ENCODE data around the gene DDX6. TPM values are rescaled to one million over a fixed set of nuclear protein-coding genes. Genes with fewer than 3 reads are reported as not detected.
"Not testable (repeated sequence)": the region's sequence is repeated elsewhere in the genome, so short reads cannot be mapped to it uniquely, and the experiment has no call there.

Gene DDX6
- polyA plus RNA-seq, 1 donor from 2014 or later: 76.1 TPM

DNA sequence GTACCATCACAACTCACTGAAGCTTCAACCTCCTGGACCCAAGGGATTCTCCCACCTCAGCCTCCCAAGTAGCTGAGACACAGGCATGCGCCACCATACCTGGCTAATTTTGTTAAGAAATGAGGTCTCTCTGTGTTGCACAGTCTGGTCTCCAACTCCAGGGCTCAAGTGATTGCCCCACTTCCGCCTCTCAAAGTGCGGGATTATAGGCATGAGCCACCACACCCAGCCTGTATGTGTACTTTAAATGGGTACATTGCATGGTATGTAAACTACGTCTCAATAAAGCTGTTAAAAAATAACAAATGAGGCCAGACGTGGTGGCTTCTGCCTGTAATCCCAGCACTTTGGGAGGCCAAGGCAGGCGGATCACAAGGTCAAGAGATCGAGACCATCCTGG, 36.2 kb upstream of the DDX6 start:
- TF ChIP-seq RAD21 (conservative IDR thresholded peaks at IDR 0.05): no peak
- no peak for TF ChIP-seq TAF1 (IDR thresholded peaks at IDR 0.05; ENCODE audit: low read depth)
- TF ChIP-seq SMC3 (conservative IDR thresholded peaks at IDR 0.05; ENCODE audit: poor library complexity): no peak
- no peak for TF ChIP-seq POLR2AphosphoS5 (IDR thresholded peaks at IDR 0.05)
- TF ChIP-seq REST (IDR thresholded peaks at IDR 0.05; ENCODE audit: borderline replicate concordance): no peak
- no peak for TF ChIP-seq EP300 (conservative IDR thresholded peaks at IDR 0.05; ENCODE audit: poor library complexity, severe bottlenecking)
- Histone ChIP-seq H3K36me3 (ENCODE audit: insufficient read depth, low read length) (no peaks in the 10 kb centered on the region), H3K9me3 (ENCODE audit: low read length) (no peaks in the 10 kb centered on the region)

GRCh38 chr11:118822936-118823510, 32.1 kb upstream of the DDX6 start:
- not testable (repeated sequence) for H3F3A ChIP-seq (ENCODE audit: insufficient read depth, low read length, poor library complexity, severe bottlenecking); H3K27me3 ChIP-seq (ENCODE audit: insufficient read depth, low read depth, low read length); H2AFZ ChIP-seq (ENCODE audit: low read depth, low read length); H3K9me2 ChIP-seq (ENCODE audit: insufficient read depth, low read length); H3K9me3 ChIP-seq (ENCODE audit: low read length); H3K36me3 ChIP-seq (ENCODE audit: insufficient read depth, low read length); H3K79me2 ChIP-seq (replicated peaks; ENCODE audit: insufficient read depth, low read length); H3K4me2 ChIP-seq (ENCODE audit: low read length); H3K9ac ChIP-seq (ENCODE audit: low read length); H3K4me3 ChIP-seq (ENCODE audit: low read length); H4K20me1 ChIP-seq (ENCODE audit: insufficient read depth); H3K27ac ChIP-seq (ENCODE audit: low read length)

More for the DNA sequence above, 36.2 kb upstream of the DDX6 start:
- Histone ChIP-seq H3K4me2 (ENCODE audit: low read length) (no peak overlapping the region), H2AFZ (ENCODE audit: low read depth, low read length) (no peak overlapping the region), H3K27ac (ENCODE audit: low read length) (no peak overlapping the region), H3K9ac (ENCODE audit: low read length) (no peak overlapping the region), H3K9me2 (ENCODE audit: insufficient read depth, low read length) (no peaks in the 10 kb centered on the region), H3K79me2 (replicated peaks; ENCODE audit: insufficient read depth, low read length) (no peaks in the 10 kb centered on the region), H4K20me1 (ENCODE audit: insufficient read depth) (no peaks in the 10 kb centered on the region), H3K27me3 (ENCODE audit: insufficient read depth, low read depth, low read length) (no peaks in the 10 kb centered on the region), H3F3A (ENCODE audit: insufficient read depth, low read length, poor library complexity, severe bottlenecking) (no peaks in the 10 kb centered on the region), H3K4me3 (ENCODE audit: low read length) (no peak overlapping the region)

DNA sequence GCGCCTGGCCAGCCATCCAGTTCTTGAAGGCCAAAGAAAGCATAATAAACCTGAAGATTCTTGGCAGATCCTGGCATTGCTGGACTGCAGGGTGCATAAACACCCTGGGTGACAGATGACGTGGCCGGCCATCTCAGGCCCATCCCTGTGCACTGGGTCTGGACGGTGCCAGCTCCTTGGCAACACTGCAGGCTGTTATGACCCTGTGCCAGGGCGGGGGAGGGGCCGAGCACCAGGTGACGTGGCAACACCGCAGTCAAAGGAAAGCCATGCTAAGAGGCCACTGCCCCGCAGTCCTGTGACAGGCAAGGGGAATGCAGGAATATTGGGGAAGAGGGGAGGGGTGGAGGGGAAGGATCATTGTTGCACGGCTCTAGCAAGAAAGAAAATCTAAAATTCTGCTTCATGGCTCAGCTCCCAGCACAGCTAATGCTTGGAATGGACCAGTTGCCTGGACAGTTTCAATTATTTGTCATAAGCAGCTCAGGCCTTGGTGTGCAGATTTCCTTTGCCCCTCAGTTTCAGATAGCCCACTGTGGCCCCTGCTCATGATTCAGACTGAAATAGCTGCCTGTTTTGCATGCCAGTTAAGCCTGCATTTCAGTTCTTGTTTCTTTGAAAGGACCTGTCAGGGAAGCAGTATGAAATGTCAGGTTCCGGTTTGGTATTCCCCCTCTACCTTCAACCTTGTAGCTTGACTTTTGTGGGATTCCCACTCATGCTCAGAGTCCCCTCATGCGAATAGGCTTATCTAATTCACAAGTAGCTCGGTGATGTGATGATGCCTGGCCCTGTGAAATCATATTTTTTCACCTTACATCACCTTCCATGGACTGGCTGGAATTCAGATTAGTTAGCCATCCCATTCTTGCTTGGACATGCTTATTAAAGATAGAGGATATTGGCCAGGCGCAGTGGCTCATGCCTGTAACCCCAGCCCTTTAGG, 29.7 kb upstream of the DDX6 start:
- H3K79me2 ChIP-seq (replicated peaks; ENCODE audit: insufficient read depth, low read length): no peaks in the 10 kb centered on the region
- no peak overlapping the region for H3K27ac ChIP-seq (ENCODE audit: low read length)
- no peak overlapping the region for H3K4me2 ChIP-seq (ENCODE audit: low read length)
- TF ChIP-seq REST (IDR thresholded peaks at IDR 0.05; ENCODE audit: borderline replicate concordance): no peak
- TF ChIP-seq EP300 (conservative IDR thresholded peaks at IDR 0.05; ENCODE audit: poor library complexity, severe bottlenecking): no peak
- no peak for TF ChIP-seq RAD21 (conservative IDR thresholded peaks at IDR 0.05)
- TF ChIP-seq EZH2 (IDR thresholded peaks at IDR 0.05; ENCODE audit: borderline replicate concordance, insufficient read depth, low read length, poor library complexity, severe bottlenecking): no peak
- no peak for TF ChIP-seq MXI1 (conservative IDR thresholded peaks at IDR 0.05; ENCODE audit: poor library complexity, severe bottlenecking)
- no peak for TF ChIP-seq TAF1 (IDR thresholded peaks at IDR 0.05; ENCODE audit: low read depth)
- no peak for TF ChIP-seq SMC3 (conservative IDR thresholded peaks at IDR 0.05; ENCODE audit: poor library complexity)
- TF ChIP-seq, protein P1, sequence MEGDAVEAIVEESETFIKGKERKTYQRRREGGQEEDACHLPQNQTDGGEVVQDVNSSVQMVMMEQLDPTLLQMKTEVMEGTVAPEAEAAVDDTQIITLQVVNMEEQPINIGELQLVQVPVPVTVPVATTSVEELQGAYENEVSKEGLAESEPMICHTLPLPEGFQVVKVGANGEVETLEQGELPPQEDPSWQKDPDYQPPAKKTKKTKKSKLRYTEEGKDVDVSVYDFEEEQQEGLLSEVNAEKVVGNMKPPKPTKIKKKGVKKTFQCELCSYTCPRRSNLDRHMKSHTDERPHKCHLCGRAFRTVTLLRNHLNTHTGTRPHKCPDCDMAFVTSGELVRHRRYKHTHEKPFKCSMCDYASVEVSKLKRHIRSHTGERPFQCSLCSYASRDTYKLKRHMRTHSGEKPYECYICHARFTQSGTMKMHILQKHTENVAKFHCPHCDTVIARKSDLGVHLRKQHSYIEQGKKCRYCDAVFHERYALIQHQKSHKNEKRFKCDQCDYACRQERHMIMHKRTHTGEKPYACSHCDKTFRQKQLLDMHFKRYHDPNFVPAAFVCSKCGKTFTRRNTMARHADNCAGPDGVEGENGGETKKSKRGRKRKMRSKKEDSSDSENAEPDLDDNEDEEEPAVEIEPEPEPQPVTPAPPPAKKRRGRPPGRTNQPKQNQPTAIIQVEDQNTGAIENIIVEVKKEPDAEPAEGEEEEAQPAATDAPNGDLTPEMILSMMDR (IDR thresholded peaks at IDR 0.05; ENCODE audit: poor library complexity, severe bottlenecking): no peak
- no peak for TF ChIP-seq POLR2AphosphoS5 (IDR thresholded peaks at IDR 0.05)
- H3K9me3 ChIP-seq (ENCODE audit: low read length): no peaks in the 10 kb centered on the region
- H3K36me3 ChIP-seq (ENCODE audit: insufficient read depth, low read length): no peaks in the 10 kb centered on the region
- H3F3A ChIP-seq (ENCODE audit: insufficient read depth, low read length, poor library complexity, severe bottlenecking): no peaks in the 10 kb centered on the region
- no peak overlapping the region for H3K9ac ChIP-seq (ENCODE audit: low read length)
- no peak overlapping the region for H3K4me3 ChIP-seq (ENCODE audit: low read length)
- H2AFZ ChIP-seq (ENCODE audit: low read depth, low read length): no peak overlapping the region
- no peaks in the 10 kb centered on the region for H4K20me1 ChIP-seq (ENCODE audit: insufficient read depth)
- no peaks in the 10 kb centered on the region for H3K9me2 ChIP-seq (ENCODE audit: insufficient read depth, low read length)
- H3K27me3 ChIP-seq (ENCODE audit: insufficient read depth, low read depth, low read length): no peaks in the 10 kb centered on the region

All from neural cell (in vitro differentiated cells).